HL-60 (cell line): ENCODE data around the gene DAB2IP.

Experiments used
- CTCF ChIP-seq: IDR thresholded peaks from one replicate; pipeline ENCODE4 v1.5.1; 2011; ENCODE audit warnings: low read length, control low read depth, inconsistent platforms; ENCODE audit not compliant: insufficient read depth
- POLR2AphosphoS5 ChIP-seq: IDR thresholded peaks from 2 replicates; pipeline ENCODE4 v1.6.1; 2012; ENCODE audit warnings: low read depth

DNA sequence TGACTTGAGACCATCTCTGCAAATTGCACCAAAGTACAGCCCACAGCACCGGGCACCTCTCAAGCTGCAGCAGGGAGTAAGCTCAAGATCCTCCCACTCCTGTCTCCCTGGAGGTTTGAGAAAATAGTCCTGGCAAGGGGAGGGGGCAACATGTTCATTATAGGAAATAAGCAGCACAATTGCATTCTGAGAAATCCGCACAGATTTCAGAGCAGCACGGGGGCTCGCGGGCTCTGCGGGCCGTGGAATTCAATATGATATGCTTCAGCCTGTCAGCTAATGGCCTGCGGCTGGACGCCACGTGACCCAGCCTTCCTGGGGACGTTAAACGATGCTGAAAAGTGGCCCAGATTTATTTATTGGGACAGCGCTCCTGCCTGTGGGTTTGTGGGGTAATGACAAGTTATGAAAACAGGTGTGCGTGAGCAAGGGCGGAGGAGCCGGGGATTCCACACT lies 156.4 kb downstream of the DAB2IP start:
- TF ChIP-seq POLR2AphosphoS5, result no peak
- no peak for TF ChIP-seq CTCF
